ENCODE measurements around the gene SIL1. TPM values are rescaled to one million over a fixed set of nuclear protein-coding genes. Genes with fewer than 3 reads are reported as not detected.

Gene SIL1
- total RNA-seq, 1 donor from 2014 or later = 55.4 TPM

DNA sequence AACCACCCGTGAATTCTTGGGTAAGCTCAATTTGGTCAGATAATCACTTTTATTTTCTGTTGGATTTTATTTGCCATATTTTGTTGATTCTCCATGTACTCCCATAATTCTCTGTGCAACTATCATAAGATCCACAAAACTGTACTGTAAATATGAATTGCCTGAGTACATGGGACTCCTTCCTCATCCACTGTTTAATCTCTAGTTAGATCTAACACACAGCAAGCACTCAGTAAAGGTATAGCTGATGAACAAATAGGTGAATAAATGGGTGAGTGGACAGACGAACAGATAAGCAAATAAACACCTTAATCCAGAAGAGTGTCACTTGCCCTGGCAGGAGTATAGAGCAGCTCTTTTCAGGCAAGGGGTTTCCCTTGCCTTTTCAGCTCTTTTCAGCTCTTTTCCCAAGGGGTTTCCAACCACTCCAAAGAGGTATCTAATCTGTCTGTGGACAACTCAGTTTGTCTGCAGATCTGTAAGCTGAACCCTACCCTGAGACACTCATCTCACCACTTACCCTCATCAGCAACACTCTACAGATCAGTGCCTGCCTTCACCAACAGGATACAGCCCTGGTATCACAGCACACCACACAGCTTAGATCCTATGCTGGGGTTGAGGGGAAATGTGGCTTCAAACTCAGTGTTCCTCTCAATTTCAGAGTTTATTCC is 51.2 kb downstream of the SIL1 start:
- DNase-seq (ENCODE audit: low read depth, low spot score) = no peak

DNA sequence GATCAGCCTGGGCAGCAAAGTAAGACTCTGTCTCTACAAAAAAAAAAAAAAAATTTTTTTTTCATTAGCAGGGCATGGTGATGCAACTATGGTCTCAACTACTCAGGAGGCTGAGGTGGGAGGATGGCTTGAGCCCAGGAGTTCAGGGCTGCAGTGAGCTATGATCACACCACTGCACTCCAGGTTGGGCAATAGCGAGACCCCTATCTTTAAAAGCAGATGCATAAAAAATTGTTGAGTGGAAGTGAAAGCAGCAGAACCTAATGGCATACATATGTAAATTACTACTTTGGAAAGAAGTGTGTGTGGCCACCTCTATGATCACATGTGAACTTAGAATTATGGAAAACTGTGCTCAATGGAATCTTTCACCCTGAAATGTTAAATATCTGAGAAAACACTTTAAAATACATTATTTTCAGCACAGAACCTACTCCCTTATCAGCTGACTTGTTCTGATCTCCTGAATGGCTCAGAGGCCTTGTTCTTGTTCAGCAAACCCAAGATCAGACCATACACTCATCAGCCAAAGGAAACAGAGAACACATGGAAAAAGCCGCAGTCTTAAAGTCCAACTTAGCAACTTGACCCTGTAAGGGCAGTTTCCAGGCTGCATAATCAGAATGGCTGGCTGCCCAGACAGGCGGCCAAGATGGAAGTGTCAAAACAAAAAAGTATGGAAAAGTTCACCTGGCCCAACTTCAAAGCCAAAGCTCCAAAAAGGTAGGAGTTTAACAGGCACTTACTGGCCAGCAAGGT is 56.5 kb downstream of the SIL1 start:
- DNase-seq (ENCODE audit: low read depth, low spot score) = peak; percentile 47

DNA sequence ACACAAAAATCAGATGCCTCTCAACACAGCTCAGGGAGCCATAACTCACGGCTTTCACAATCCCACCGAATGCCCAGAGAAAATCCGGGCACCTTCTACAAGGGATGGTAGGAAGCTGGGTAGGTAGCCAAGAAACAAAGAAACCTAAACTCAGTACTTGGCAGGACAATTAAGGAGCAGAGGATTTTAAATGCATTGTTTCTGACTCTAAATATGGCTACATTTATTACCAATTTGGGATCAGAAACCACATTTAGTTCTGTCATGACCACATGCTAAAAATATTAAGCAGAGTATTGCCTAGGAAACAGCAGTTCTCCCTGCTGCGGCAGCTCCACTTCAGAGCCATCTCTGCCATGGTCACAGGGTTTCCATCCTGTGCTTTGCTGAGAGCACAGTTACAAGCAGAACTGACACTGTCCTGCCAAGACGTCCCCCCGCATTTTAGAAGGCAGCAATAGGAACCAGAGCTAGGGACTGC is 57.5 kb downstream of the SIL1 start:
- no peak for DNase-seq (ENCODE audit: low read depth, low spot score)

DNA sequence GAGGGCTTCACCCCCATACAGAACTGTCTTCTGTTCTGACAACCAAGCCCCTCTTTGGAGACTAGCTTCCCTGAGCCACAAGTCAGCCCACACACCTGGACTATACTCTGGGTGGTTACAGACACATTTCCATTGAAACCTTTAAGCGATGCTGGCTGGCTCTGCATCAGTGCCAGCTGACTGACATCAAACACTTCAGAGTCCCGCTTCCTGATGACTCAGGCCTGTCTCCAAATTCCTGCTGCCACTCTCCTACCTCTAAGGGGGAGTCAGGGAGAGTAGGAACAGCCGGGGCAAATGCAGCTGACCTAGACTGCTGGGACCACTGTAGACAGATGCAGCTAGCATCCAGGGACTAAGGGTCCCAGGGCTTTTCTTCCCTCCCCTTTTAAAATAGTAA is 59.4 kb downstream of the SIL1 start:
- DNase-seq (ENCODE audit: low read depth, low spot score) = no peak

DNA sequence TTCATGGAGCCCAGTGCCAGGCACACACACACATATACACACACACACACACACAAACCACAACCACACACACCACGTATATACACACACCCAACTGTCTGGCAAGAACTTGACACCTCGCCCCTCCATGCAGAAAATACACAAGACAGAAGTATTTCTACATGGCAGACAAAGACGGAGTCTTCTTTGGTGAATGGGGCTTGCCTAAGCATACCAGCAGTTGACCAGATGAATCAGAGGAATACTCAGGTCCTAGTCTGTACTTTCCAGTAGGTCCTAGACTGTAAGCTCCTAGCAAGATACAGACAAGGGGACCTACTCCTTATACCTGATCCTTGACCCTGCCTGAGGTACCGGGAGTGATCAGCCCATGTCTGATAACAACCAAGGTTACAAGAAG is 60.1 kb downstream of the SIL1 start:
- no peak for DNase-seq (ENCODE audit: low read depth, low spot score)

DNA sequence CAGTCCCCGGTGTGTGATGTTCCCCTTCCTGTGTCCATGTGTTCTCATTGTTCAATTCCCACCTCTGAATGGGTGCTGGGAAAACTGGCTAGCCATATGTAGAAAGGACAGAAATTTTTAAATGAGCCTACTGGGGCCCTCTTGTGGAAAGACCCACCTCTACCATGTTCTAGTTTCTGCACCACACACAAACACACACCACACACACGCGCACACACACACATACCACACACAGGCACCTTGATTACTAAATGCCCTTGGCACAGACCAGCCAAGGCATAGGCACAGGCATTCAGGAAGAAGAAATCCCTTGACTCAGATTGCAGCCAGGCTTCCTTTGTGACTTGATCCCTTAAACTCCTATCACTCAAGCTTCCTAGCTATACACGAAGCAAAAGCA is 60.5 kb downstream of the SIL1 start:
- peak; percentile 19 for DNase-seq (ENCODE audit: low read depth, low spot score)

DNA sequence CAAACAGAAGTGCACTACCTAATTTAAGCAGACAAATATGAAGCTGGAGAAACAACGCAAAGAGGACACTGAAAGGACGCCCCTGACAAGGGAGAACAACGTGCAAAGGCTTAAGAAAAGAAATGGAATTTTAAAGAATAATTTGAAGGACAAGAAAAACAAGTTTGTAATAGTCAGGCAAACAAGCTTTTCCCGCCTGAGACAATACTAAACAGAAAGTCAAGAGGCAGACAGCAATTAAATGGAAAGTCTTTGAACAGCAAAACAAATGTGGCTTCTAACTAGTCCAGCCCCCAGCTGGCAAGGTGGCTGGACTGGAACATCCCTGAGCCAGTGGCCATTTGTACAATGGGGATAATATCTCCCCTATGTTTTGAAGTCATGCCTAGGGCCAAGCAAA is 63.3 kb downstream of the SIL1 start:
- no peak for DNase-seq (ENCODE audit: low read depth, low spot score)

DNA sequence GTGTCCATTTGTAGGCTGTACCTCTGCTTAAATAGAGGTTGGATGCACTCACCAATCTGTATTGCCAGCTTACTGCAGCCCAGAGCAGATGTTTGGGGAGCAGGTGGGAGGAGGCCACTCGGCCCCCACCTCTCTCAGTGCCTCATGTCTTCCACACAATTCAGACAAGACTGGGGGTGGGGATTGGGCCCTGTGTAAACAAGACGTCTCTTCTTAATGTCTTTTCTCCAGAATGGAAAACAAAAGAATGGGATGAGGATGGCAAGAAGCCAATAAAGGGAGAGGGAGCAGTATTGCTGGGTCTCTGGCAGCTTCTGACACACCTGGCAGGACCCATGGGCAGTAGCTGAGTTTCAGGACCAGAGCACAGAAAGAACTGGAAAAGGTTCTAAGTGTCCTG is 64.9 kb downstream of the SIL1 start:
- DNase-seq (ENCODE audit: low read depth, low spot score) = no peak

DNA sequence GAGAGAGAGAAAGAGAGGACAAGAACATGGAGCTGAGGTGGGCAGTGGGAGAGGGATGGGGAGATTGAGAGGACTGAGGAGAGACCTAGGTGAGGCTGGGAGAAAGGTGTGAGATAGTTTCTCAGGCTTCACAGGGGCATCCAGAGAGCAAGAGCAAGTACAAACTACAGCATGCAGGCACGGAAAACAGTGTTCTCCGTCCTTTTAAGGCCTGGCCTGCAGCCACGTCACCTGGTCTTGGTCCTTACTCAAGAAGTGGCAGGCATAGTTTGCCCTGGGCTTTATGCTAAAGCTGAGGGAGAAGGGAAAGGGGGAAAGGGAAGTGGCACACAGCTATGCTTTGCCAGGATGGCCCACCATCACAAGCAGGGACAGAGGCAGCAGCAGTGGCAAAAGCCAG is 65.7 kb downstream of the SIL1 start:
- no peak for DNase-seq (ENCODE audit: low read depth, low spot score)

DNA sequence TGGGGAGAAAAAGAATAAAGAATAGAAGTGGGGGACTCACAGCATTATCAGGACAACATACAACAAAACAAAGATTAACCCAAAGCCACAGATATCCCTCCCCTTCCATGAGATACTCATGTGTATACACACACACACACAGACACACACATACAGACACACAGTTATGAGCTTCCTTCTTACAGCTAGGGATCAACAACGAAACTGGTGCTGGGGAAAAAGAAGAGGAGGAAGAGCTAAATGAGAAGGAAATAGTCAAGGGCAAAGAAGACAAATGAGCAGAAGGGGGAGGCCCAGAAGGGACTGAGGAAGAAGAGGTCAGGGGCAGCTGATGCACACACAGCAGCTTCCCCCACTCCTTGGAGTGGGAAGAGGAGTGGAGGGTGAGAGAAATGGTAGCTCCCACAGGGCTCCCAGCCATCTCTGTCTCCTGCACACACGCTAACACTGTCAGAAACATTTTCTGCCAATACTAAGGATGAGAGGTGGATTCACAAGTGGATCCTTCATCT is 66.2 kb downstream of the SIL1 start:
- no peak for DNase-seq (ENCODE audit: low read depth, low spot score)

DNA sequence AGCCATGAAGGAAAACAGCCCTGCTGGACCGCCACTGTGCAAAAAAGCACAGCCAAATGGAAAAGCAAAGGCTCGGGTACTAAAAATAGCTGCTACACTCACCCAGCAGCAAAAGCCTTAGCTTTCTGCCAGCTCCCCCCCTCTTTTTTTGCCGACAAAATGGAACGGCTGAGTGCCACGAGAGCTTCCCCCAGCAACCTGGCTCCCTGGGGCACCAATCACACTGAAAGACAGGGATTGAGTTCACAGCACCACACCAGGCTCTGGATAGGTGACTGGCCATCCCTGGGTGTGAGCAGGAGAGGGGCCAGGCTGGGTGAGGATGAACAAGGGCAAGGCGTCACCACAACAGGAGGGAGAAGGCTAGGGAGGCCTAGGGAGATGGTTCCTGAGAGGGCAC is 66.7 kb downstream of the SIL1 start:
- DNase-seq (ENCODE audit: low read depth, low spot score) = no peak

DNA sequence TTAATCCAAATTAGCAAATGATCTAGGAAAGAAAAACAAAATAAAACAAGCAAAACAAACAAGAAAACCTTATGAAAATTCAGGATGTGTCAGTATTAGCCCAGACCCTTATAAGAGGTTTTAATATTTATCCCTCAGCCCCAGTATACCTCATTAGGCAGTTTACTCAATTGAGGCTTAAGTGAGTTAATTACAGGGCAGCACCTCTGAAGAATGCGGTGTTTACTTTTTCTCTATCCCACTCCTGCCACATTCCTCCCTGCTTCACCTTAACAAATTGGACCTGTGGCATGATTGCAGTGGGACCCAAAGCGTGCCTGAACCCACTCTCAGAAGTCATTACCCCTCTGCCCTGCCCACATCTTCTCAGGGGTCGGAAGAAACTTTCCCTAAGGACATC is 67.1 kb downstream of the SIL1 start:
- no peak for DNase-seq (ENCODE audit: low read depth, low spot score)

DNA sequence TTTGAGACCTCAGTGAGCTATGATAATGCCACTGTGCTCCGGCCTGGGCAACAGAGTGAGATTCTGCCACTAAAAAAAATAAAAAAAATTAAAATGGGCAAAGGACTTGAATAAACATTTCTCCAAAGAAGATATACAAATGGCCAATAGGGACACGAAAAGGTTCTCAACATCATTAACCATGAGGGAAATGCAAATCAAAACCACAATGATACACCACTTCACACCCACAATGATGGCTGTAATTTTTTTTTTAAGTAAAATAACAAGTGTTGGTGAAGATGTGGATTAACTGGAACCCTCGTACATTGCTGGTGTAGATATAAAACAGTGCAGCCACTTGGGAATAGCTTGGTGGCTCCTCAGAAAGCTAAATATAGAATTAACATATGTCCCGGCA is 68.0 kb downstream of the SIL1 start:
- no peak for DNase-seq (ENCODE audit: low read depth, low spot score)

DNA sequence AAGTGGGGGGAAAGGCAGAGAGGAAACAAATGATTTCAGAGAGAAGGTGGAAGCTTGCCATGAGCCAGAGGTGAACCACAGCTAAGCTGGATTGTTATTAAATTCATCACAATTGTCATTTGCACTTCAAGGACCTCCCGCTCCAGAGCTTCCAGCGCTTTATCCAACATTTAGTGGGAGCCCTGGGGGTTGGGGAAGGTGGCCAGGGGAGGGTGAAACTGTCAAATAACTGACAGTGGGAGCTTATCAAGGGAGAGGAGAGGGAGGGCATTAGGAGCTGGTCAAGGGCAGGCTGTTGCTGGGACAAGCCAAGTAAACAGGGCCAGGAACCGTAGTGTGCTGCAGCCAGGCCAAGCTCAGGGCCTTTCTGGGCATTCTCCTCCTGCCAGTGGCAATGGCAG is 71.5 kb downstream of the SIL1 start:
- DNase-seq (ENCODE audit: low read depth, low spot score) = no peak

DNA sequence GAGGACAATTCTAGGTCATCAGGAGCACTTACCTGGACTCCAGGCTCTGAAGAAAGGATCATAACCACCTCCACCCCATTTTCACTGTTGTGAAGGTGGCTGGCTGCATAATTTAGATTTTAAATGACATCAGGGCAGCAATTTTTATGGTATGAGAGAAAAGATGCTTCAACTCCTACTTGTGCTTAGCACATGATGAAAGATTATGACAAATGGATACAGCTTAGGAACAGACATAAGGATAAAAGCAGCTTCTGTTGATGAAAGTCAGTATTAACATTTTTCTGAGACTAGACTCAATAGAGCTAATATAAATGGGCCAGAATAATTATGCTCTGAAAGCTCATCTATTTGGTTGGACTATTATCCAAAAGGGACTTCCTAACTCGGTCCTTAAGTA is 72.2 kb downstream of the SIL1 start:
- DNase-seq (ENCODE audit: low read depth, low spot score) = no peak

DNA sequence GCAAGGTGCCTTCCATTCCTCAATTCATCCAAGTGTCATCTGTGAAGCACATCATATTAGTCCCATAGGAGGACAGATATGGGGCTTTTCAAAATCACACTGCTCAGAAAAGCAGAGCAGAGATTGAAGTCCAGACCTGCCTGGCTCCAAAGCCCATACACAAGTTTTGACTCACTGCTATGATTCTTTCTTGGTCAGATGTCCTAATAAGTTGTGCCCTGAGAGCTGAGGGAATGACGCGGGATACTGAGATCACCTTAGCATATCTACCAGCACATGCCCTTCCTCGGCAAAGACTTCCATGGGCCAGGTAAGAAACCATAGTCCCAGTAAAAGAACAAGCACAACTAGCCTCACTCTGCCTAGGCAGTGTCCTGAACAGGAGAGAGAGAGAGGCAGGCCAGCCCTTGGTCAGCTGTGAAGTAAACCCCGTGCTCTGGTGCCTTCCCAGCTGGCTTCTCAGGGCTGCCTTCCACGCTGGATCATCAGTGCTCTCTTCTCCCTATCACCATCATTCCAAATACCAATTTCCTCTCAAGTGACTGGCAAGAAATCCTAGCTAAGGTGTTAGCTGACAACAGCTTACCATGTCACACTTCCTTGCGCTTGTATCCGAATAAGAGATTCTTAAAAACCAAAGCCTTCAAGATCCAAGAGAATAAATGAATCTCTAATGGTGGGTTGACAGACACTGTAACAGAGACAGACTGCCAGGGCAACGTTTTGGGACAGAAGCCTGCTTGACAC is 73.2 kb downstream of the SIL1 start:
- DNase-seq (ENCODE audit: low read depth, low spot score) = no peak

DNA sequence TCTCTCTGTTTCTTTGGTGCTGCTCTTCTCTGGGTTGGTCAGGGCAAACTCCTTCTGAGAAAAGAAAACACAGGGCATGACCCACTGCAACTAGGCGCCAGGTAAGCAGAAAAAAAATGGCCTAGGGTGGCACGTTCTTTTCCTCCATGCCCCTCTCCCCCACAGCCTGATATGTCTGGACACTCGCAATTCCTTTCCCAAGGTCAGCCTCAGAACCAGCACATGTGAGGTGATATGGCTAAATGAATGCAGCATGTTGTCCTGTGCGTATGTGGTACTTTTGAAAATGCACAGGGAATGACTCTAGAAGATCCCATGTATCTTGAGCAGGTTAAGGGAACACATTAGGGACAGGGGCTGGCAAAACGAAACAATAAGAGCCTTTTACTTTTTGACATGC is 77.0 kb downstream of the SIL1 start:
- no peak for DNase-seq (ENCODE audit: low read depth, low spot score)

DNA sequence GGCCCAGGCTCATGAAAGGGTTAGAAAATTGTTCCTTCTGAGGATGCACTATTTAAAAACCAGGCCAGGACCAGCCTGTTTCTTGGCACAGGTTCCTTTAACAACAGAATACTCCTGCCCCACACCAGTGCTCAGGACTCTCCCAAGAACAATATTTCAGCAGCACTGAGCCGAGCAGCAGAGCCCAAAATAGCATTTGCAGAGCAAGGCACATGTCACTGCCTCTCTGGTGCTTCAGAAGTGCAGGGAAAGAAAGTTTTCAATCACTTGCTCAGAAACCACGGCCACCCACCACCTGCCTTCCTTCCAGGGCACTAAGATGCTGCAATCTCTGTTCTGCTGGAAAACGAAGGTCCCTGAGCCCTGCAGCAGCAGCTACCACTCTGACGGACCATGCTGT is 77.6 kb downstream of the SIL1 start:
- DNase-seq (ENCODE audit: low read depth, low spot score) = no peak

DNA sequence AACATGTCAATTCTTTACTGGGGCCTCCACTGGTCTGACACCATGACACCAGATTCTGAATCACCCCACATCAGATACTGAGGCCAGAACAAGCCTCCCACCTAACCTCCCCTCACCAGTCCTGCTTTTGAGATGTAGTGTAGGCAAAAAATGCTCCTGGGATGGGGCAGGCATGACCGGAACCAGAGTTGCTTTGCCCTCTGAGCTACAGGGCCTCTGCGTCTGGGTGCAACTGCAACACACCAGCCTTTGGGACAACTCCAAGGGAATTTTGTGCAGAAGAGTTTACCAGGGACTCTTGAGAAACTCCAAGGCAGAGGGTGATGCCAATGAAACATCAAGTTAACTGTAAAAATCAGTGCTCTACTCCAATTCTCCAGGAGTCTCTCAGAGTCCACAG is 79.4 kb downstream of the SIL1 start:
- no peak for DNase-seq (ENCODE audit: low read depth, low spot score)

DNA sequence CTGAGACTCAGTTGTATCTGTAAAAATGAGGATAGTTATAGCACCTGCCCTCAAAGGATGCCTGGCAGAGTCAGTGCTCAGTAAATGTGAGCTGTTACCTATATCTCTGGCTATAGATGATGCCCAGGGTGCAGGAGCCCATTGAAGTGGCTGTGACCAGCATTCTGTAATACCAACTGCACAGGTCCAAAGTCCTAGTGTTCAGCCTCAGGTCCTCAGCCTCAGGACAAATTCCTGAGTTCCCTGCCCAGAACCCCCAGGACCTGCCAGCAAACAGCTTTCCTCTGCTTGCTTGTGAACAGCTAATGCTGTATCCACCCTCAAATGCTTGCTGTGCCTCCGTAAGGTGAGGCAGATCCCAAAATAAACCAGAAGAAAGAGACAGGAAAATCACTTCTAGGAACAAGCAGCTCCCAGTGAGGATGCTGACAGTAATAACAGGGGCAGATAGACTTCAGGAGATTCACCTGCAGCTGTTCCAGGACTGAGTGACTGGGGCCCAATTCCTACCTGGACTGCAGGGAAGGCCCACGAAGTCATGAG is 80.8 kb downstream of the SIL1 start:
- no peak for DNase-seq (ENCODE audit: low read depth, low spot score)

DNA sequence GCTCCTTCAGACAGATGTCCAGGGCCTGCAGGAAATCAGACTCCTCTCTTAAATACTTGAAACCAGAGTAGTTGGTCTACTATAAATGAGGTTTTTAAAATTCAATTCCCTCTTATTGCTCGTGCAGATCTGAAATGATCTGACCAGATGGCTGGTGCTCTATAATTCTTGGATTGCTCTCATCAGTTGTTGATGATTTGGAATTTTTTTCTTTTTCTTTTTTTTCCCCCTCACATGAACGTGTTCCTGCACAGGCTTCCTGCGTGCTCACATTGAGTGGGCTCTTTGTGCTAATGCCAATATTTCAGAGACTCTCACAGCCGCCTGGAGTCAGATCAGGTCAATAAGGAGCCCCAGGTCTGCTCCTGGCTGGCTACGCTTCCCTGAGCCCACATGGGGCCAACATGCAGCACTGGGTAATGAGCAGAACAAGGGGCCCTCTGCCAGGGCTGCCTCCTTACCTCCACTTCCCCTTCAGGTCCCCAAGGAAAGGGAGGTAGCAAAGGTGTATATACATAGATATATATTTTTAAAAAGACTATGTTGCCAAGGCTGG is 82.0 kb downstream of the SIL1 start:
- DNase-seq (ENCODE audit: low read depth, low spot score) = no peak

DNA sequence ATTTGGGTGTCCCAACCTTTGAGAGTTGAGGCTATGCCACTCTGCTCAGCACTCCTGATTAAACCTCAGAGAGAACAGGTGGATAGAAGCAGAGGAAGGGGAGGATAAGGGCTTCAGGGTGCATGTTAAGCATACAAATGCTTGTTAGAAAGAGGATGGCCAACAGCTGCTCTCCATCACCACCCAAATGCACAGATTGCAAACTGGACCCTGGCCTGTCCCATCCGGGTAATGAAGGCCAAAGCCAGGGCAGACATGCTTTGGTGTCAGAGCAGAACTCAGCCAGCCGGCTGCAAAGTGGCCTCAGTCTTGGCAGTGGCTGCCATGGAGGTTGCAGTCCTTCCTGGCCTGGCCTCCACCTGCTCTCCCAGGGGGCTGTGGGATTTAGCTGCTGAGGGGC is 84.3 kb downstream of the SIL1 start:
- no peak for DNase-seq (ENCODE audit: low read depth, low spot score)

Measured in pulmonary artery endothelial cell (primary cell).